GM19351 (cell line): ENCODE results near the gene EIF3L.

ENCODE experiments used
- ATAC-seq: cut with Tn5 transposase; IDR thresholded peaks from one replicate; pipeline ENCODE4 v1.9.1; 2021; ENCODE audit warnings: mild to moderate bottlenecking, moderate library complexity; ENCODE audit not compliant: unreplicated experiment

EIF3L gene

DNA sequence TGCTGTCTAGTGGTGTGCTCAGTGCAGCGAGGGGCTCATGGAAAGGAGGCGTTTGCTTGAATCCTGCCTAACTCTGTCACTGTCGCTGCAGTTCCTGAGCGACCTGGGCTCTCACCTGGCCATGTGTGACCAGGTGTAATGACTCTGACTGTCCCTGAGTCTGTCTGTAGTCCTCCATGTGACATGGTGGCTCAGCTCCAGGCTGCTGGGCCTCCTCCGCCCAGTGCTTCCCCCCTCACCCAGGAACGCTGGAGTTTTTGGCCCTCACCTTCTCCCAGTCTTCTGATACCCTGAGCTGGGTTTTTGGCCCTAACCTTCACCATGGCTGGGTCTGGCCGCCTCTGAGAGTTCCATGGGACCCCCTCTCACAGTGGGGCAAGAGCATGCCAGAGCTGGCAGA, 77.1 kb downstream of the EIF3L start:
- no peak for ATAC-seq

GRCh38 chr22:37926771-37927636, 77.8 kb downstream of the EIF3L start:
- ATAC-seq, result no peak

GRCh38 chr22:37927637-37927936, 78.4 kb downstream of the EIF3L start:
- ATAC-seq, result no peak

GRCh38 chr22:37929390-37929789, 80.2 kb downstream of the EIF3L start:
- no peak for ATAC-seq

- ATAC-seq, result no peak
These were observed 81.2 kb downstream of the EIF3L start for GRCh38 chr22:37930270-37930951.

- no peak for ATAC-seq
These were observed 81.8 kb downstream of the EIF3L start for GRCh38 chr22:37930952-37931440.

GRCh38 chr22:37931893-37932389, 82.7 kb downstream of the EIF3L start:
- ATAC-seq, result no peak

DNA sequence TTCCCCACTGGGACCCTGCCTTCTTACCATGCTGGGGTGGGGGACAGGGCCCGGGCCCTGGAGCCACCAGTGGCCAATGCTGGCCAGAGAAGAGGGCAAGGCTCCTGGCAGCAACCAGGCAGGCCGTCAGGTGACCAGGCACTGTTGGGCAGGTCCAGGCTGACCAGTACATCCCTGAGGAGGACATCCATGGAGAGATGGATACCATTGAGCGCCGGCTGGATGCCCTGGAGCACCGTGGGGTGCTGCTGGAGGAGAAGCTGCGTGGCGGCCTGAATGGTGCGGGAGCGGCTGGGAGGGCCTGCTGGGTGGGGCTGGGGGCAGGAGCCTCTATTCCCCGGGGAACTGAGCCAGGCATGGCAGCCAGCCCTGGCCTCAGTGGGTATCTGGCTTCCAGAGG, 83.2 kb downstream of the EIF3L start:
- ATAC-seq, result no peak

GRCh38 chr22:37932821-37933578, 83.8 kb downstream of the EIF3L start:
- ATAC-seq, result no peak

DNA sequence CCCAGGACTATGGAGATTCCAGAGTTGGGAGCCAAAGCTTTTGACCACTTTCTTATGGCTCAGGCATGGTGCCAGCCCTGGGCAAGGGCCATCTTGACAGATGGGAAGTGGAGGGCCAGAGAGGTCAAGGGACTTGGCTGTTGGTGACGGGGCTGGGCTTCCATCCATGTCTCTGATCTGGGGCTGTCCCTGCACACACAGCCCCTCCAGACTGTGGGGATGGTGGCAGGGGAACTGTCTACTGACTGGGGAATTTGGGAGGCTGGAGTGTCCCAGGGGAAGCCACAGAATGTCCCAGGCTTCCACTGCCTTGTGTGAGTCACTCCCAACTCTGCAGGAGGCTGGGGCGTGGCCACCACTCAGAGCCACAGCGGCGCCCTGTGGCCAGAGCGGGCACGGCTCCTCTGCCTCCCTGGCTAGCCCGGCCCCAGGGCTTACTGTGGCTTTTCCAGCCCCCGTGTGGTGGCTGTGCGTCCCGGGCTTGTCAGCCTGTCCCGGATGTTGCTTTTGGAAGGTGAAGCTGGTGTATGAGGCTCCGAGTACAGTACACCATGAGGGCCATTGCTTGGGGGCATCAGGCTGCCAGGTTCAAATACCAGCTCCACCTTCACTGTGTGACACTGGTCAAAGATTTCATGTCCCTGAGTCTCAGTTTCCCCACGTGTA, 84.6 kb downstream of the EIF3L start:
- ATAC-seq, result no peak
